ENCODE results near the gene ARG1.

Gene ARG1

DNA sequence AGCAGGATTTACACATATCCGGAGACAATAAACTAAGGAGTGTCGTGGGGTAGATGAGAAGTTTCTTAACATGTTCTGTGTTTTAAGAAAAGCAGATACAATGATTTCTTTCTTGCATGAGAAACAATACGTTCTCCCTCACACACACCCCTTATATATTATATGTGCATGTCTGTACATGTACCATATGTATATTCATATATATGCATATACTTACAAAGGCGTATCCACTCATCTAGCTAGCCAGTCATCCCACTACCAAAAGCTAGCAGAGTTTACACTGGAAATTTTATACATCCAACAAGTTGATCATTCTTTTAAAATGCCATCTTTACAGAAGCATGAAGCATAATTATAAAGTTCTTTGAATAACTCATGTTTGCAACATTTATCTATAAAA lies 14.9 kb downstream of the ARG1 start:
- no peak for DNase-seq

GRCh38 chr6:131588643-131589042 lies 15.6 kb downstream of the ARG1 start:
- no peak for DNase-seq

- DNase-seq: no peak
These were observed 19.9 kb downstream of the ARG1 start for GRCh38 chr6:131592935-131593334.

- DNase-seq: no peak
These were observed 21.0 kb downstream of the ARG1 start for GRCh38 chr6:131594074-131594473.

GRCh38 chr6:131597446-131597845 lies 24.4 kb downstream of the ARG1 start:
- no peak for DNase-seq

DNA sequence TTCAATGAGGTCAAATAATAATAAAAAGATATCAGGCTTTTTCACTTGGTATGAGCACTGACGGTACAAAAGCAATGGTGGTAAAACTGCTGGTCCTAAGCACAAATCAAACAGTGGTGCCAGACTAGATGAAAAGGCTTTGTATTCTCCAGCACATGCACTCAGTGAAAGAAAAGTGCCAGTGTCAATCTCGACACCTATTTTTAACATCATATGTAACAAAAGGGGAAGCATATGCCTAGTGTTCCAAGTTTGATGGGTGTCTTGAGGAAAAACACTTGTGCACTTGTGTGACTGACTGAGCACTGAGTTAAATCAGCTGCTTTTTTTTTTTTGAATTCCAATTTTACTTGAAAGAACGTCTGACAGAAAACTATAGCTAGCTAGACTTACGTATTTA lies 27.7 kb downstream of the ARG1 start:
- DNase-seq: no peak

- no peak for DNase-seq
These were observed 29.8 kb downstream of the ARG1 start for GRCh38 chr6:131602781-131603312.

GRCh38 chr6:131613296-131613925 lies 40.4 kb downstream of the ARG1 start:
- DNase-seq: no peak

DNA sequence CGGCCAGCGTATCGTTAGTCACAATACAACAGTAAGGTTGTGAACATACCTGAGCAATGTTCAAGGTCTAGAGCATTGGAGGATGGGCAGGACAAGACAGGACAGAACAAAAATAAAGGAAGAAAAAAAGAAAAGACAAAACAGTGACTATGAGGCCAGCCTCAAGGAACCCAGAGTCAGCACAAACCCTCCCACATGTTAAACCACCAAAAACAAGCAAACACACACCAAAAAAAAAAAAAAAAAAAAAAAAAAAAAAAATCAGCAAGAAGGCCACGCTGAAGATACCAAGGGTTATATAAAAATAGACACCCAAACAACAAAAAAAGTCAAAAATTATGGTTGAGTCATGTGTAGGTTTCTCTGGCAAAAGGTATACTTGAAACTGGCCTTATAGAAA lies 42.2 kb downstream of the ARG1 start:
- no peak for DNase-seq

GRCh38 chr6:131627724-131628682 lies 55.0 kb downstream of the ARG1 start, which contains the start of gene MED23:
Gene MED23 (minus strand): TSS chr6:131628242. CDS start chr6:131628049, 193 bp downstream.
- peak; percentile 96 for DNase-seq

DNA sequence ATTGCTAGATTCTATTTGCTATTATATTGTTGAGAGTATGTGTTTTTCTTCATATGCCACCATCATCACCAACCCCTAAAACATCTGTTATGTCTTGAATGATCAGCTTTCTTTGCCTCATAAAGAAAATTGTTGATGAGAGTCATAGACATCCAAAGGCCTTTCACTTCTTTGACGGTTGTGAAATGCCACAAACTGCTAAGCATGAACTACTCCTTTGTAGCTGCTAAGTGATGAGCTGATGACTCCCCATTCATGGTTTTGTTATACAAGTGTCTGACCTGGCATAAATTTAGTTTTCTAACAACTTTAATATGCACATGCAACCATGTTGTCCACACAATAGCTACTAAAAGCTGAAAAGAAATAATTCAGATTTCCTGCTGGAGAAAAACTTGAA lies 55.7 kb downstream of the ARG1 start:
- DNase-seq: no peak

- DNase-seq: no peak
These were observed 56.6 kb downstream of the ARG1 start for GRCh38 chr6:131629651-131630050.

DNA sequence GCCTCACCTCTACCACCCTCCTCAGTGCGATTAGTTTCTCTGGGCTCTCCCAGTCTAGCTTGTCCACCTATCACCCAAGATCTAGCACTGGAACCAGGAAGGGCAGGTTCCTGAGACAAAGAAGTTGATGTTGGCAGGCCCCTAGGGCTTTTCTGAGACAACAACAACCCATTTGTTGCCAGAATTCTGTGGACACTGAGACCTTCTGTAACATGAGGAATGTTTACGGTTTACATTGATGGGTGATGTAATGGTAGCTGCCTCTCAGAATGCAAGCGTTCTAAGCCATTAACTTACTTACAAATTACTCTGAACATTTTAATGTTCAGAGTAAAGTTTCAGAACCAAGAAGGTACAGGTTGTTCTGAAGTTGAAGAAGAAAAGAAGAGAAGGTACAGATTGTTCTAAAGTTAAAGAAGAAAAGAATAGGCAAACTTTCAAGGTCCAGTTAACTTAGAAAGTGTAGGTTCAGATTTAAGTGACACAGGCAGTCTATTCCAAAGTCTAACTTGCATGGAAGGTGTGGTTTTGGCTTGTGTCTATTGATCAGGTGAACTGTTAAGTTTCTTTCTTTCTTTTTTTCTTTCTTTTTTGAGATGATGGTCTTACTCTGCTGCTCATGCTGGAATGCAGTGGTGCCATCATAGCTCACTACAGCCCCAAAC lies 58.7 kb downstream of the ARG1 start:
- DNase-seq: no peak

All from stimulated activated CD4-positive, alpha-beta T cell treated with anti-CD3 and anti-CD28 coated beads, Interleukin-4, amount 100 ng/mL, for 24 hours (primary cell).